ENCODE data around the gene CCDC51. TPM values are rescaled to one million over a fixed set of nuclear protein-coding genes. Genes with fewer than 3 reads are reported as not detected.

Gene CCDC51
- total and polyA plus RNA-seq, 2 donors (not counting 3 experiments of a cell fraction or from before 2014, with no cell fraction given), result 11.2 to 11.3 TPM

- intact Hi-C loops (cut with micrococcal nuclease), result no loop called here
- peaks cover 59% of the 10 kb centered on the region for H3K79me2 ChIP-seq (ENCODE audit: control insufficient read depth, insufficient read depth, low read length)
- H4K20me1 ChIP-seq (replicated peaks; ENCODE audit: control insufficient read depth, extremely low read depth, insufficient read depth, low read length), result no peaks in the 10 kb centered on the region
- peaks cover 0 to 32% of the 10 kb centered on the region in 2 experiments for H3K36me3 ChIP-seq (ENCODE audit: control insufficient read depth in 2 of 2, extremely low read depth in 1 of 2, insufficient read depth in 2 of 2, low read length in 2 of 2)
- CTCF ChIA-PET, result interaction anchor here (1.2 to 6.2 kb wide), 2 partner anchors 33 to 80 kb away, joined by 3 to 63 read pairs; no protein-coding TSS in a partner anchor
- no peaks in the 10 kb centered on the region for H3K27me3 ChIP-seq (ENCODE audit: control insufficient read depth in 2 of 2, insufficient read depth in 2 of 2, low read length in 2 of 2)
- DNase-seq (ENCODE audit: low read depth, low spot score), result no peak
- H2AFZ ChIP-seq (ENCODE audit: low read depth, low read length), result no peak overlapping the region
- H3K9me1 ChIP-seq (replicated peaks; ENCODE audit: control insufficient read depth, extremely low read depth, insufficient read depth, low read length), result no peaks in the 10 kb centered on the region
- no peak overlapping the region for H3K4me2 ChIP-seq (ENCODE audit: insufficient read depth, low read length)
- peaks cover 33% of the 10 kb centered on the region for H3K4me1 ChIP-seq (ENCODE audit: control insufficient read depth, extremely low read depth, insufficient read depth, low read length)
- no peak overlapping the region for H3K27ac ChIP-seq (ENCODE audit: insufficient read depth, low read depth, low read length)
- POLR2A ChIA-PET, result interaction anchor here (0.6 kb wide), 1 partner anchor 803 kb away, joined by 5 read pairs; no protein-coding TSS in a partner anchor
- no peak for FAIRE-seq
- dilution Hi-C loops (cut with MboI; ENCODE audit: extremely low pct_ligation_motif_present, low sequenced_read_pairs), result no loop called here
- no peak for TF ChIP-seq POLR2AphosphoS5 (IDR thresholded peaks at IDR 0.05; ENCODE audit: insufficient read depth, low read depth, low read length)
- TF ChIP-seq EZH2 (IDR thresholded peaks at IDR 0.05; ENCODE audit: borderline replicate concordance, low read depth, low read length, severe bottlenecking), result no peak
- TF ChIP-seq MAX (IDR thresholded peaks at IDR 0.05; ENCODE audit: insufficient read depth, insufficient read length), result no peak
- TF ChIP-seq POLR2A (IDR thresholded peaks at IDR 0.05; ENCODE audit: low read depth, low read length), result no peak
- no peak for TF ChIP-seq FOS (IDR thresholded peaks at IDR 0.05; ENCODE audit: borderline replicate concordance, insufficient read depth, low read length)
- no peak for TF ChIP-seq GATA2 (IDR thresholded peaks at IDR 0.05; ENCODE audit: insufficient read depth, insufficient read length, low read depth, low read length)
- TF ChIP-seq, protein P1, sequence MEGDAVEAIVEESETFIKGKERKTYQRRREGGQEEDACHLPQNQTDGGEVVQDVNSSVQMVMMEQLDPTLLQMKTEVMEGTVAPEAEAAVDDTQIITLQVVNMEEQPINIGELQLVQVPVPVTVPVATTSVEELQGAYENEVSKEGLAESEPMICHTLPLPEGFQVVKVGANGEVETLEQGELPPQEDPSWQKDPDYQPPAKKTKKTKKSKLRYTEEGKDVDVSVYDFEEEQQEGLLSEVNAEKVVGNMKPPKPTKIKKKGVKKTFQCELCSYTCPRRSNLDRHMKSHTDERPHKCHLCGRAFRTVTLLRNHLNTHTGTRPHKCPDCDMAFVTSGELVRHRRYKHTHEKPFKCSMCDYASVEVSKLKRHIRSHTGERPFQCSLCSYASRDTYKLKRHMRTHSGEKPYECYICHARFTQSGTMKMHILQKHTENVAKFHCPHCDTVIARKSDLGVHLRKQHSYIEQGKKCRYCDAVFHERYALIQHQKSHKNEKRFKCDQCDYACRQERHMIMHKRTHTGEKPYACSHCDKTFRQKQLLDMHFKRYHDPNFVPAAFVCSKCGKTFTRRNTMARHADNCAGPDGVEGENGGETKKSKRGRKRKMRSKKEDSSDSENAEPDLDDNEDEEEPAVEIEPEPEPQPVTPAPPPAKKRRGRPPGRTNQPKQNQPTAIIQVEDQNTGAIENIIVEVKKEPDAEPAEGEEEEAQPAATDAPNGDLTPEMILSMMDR (IDR thresholded peaks at IDR 0.05; ENCODE audit: extremely low read depth in 1 of 2, insufficient read depth in 1 of 2, low read depth in 1 of 2, low read length in 2 of 2), result no peak
- no peak for TF ChIP-seq JUN (IDR thresholded peaks at IDR 0.05; ENCODE audit: borderline replicate concordance, insufficient read depth, insufficient read length, low read depth)
- TF ChIP-seq MYC (IDR thresholded peaks at IDR 0.05; ENCODE audit: low read depth, low read length), result no peak
- H3K9me3 ChIP-seq (replicated peaks; ENCODE audit: control insufficient read depth, insufficient read depth, low read length), result no peaks in the 10 kb centered on the region
- no TSS peak for BruUV-seq (replicated peaks)
- H3K9ac ChIP-seq (replicated peaks; ENCODE audit: extremely low read depth, insufficient read depth, low read length), result no peak overlapping the region
- H3K4me3 ChIP-seq (replicated peaks in 1 of 3; ENCODE audit: insufficient read depth in 1 of 3, low read depth in 1 of 3, low read length in 3 of 3), result no peak overlapping the region
Measured at GRCh38 chr3:48469046-48469915, 29.4 kb upstream of the CCDC51 start.
